PC-9 (cell line): ENCODE results near the gene PRKG1. TPM values are rescaled to one million over a fixed set of nuclear protein-coding genes. Genes with fewer than 3 reads are reported as not detected.

Experiments used
- BruUV-seq: library from RNA; stranded (reverse); fragments of 400-500 nt; replicated peaks from 2 replicates; lab custom pipeline; 2021; lab: Mats Ljungman, UMichigan
- CTCF ChIA-PET: fragments of 300-600 bp; sonication (Branson Sonifier 250); formaldehyde crosslinking; loops from one replicate; lab custom pipeline; 2022; ENCODE audit warnings: antibody characterized with exemption; lab: Charles Lee
- POLR2A ChIA-PET: fragments of 300-600 bp; sonication (Branson Sonifier 250); formaldehyde crosslinking; loops from one replicate; lab custom pipeline; 2022; ENCODE audit warnings: antibody characterized with exemption; ENCODE audit not compliant: unreplicated experiment; lab: Charles Lee
- DNase-seq, 2 experiments: peaks; one replicate each; pipeline versions ENCODE4 v3.0.0 to v3.0.0-alpha.2; 2015 to 2022; ENCODE audit warnings: mixed read lengths in 1 of 2
- H2AFZ ChIP-seq: fragments of 200-600 bp; sonication (generic); 2 replicates; pipeline ENCODE4 v1.8.1; 2017; ENCODE audit warnings: antibody characterized with exemption
- H3F3A ChIP-seq: fragments of 200-600 bp; sonication (generic); 2 replicates; pipeline ENCODE4 v1.8.1; 2017; ENCODE audit warnings: antibody characterized with exemption, mild to moderate bottlenecking, low read depth; ENCODE audit not compliant: insufficient read depth
- H3K27ac ChIP-seq: fragments of 200-600 bp; sonication (generic); 2 replicates; pipeline ENCODE4 v1.6.1; 2016; ENCODE audit warnings: mixed run types
- H3K27me3 ChIP-seq: fragments of 200-600 bp; sonication (generic); 2 replicates; pipeline ENCODE4 v1.6.1; 2016; ENCODE audit warnings: low read depth, mixed run types; ENCODE audit not compliant: insufficient read depth
- H3K36me3 ChIP-seq: fragments of 200-600 bp; sonication (generic); 2 replicates; pipeline ENCODE4 v1.6.1; 2016; ENCODE audit warnings: low read depth, mixed run types
- H3K4me1 ChIP-seq: fragments of 200-600 bp; sonication (generic); replicated peaks from 2 replicates; pipeline ENCODE4 v1.6.1; 2016; ENCODE audit warnings: mixed run types; ENCODE audit not compliant: insufficient read depth
- H3K4me2 ChIP-seq: fragments of 200-600 bp; sonication (generic); 2 replicates; pipeline ENCODE4 v1.6.1; 2017; ENCODE audit warnings: mixed run types
- H3K4me3 ChIP-seq: fragments of 200-600 bp; sonication (generic); 2 replicates; pipeline ENCODE4 v1.6.1; 2016; ENCODE audit warnings: mixed run types
- H3K79me2 ChIP-seq: fragments of 200-600 bp; sonication (generic); 2 replicates; pipeline ENCODE4 v1.6.1; 2017; ENCODE audit warnings: low read depth, mixed run types
- H3K9me2 ChIP-seq: fragments of 200-600 bp; sonication (generic); 2 replicates; pipeline ENCODE4 v1.8.1; 2017; ENCODE audit warnings: mild to moderate bottlenecking; ENCODE audit not compliant: insufficient read depth
- H3K9me3 ChIP-seq: fragments of 200-600 bp; sonication (generic); 2 replicates; pipeline ENCODE4 v1.8.1; 2016; ENCODE audit warnings: low read depth; ENCODE audit not compliant: insufficient read depth
- H4K20me1 ChIP-seq: fragments of 200-600 bp; sonication (generic); 2 replicates; pipeline ENCODE4 v1.8.1; 2017; ENCODE audit not compliant: insufficient read depth
- CTCF ChIP-seq: fragments of 200-600 bp; sonication (generic); conservative IDR thresholded peaks from 2 replicates; pipeline ENCODE4 v1.6.1; 2017; ENCODE audit warnings: mixed run types, antibody characterized with exemption, mild to moderate bottlenecking, moderate library complexity
- EZH2 ChIP-seq: fragments of 200-600 bp; sonication (generic); IDR thresholded peaks from 2 replicates; pipeline ENCODE4 v1.8.0; 2017; ENCODE audit warnings: antibody characterized with exemption, low read depth
- intact Hi-C: fragments of 100-400 bp; cut with micrococcal nuclease; formaldehyde crosslinking; loops from one replicate; pipeline ENCODE4 v1.10.0; 2022; ENCODE audit not compliant: unreplicated experiment
- microRNA-seq: library from miRNA; unstranded; fragments of <30 nt; microRNA quantifications from one replicate; pipeline ENCODE4 v1.2.0, GENCODE V29; 2021; ENCODE audit warnings: borderline number of aligned reads, borderline replicate concordance
- total RNA-seq: library from RNA; stranded (reverse); gene quantifications from 2 replicates; pipeline ENCODE4 v1.2.3, GENCODE V29; 2021

Gene PRKG1
- total RNA-seq, 1 experiment from 2014 or later, result 0.70 TPM

DNA sequence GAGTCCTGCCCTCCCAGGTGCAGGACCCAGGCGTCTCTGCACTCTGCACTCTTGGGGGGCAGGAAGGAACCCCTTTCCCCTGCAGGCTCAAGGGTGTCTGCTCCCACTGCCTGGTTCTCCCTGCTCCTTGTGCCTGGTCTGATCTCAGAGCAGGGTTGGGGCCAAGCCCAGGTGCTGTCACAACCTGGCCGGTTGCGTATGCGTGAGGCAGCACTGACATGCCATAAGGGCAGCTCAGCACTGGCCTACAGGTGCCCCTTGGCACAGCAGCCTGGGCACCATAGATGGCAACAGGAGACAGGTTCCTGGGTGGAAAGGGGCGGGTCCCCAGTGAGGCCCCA is 1273.0 kb downstream of the PRKG1 start:
- Histone ChIP-seq H3K4me3 (no peak overlapping the region), H3F3A (no peaks in the 10 kb centered on the region), H4K20me1 (no peaks in the 10 kb centered on the region), H2AFZ (no peak overlapping the region), H3K9me3 (0 out of 2 replicates have a peak, but pooled peaks cover 10% of the 10 kb centered on the region), H3K9me2 (no peaks in the 10 kb centered on the region), H3K4me1 (no peaks in the 10 kb centered on the region), H3K27me3 (no peaks in the 10 kb centered on the region), H3K4me2 (no peak overlapping the region), H3K79me2 (no peaks in the 10 kb centered on the region), H3K36me3 (no peaks in the 10 kb centered on the region), H3K27ac (no peak overlapping the region)
- ChIA-PET CTCF (no interaction called here), POLR2A (no interaction called here)
- intact Hi-C loops, result no loop called here
- no TSS peak for BruUV-seq
- TF ChIP-seq EZH2, result no peak
- no peak for TF ChIP-seq CTCF
- no peak for DNase-seq

Small RNA genes within 50 kb of the gene (microRNA-seq; reads per million reads assigned to microRNA genes)
- gene MIR605, result not detected

Other genes with a start within 250 kb of the PRKG1 start
- not detected in 2 replicates for gene A1CF, start 188.9 kb upstream of the PRKG1 start, total RNA-seq